Endothelial cell (in vitro differentiated cells): ENCODE data around the gene SLC35F6. TPM values are rescaled to one million over a fixed set of nuclear protein-coding genes. Genes with fewer than 3 reads are reported as not detected.

Source experiments
- DNase-seq: peaks from one replicate; pipeline ENCODE4 v3.0.0; 2021; ENCODE audit warnings: low spot score
- H3K27ac Mint-ChIP-seq: one replicate; pipeline ENCODE4 v1.8.0; 2021; ENCODE audit warnings: mixed read lengths, inconsistent platforms; ENCODE audit not compliant: unreplicated experiment
- H3K27me3 Mint-ChIP-seq: one replicate; pipeline ENCODE4 v1.8.0; 2021; ENCODE audit warnings: mild to moderate bottlenecking, moderate library complexity, mixed read lengths, inconsistent platforms; ENCODE audit not compliant: unreplicated experiment
- H3K36me3 Mint-ChIP-seq: one replicate; pipeline ENCODE4 v1.8.0; 2021; ENCODE audit warnings: mild to moderate bottlenecking, low read depth, mixed read lengths, inconsistent platforms; ENCODE audit not compliant: unreplicated experiment
- H3K4me1 Mint-ChIP-seq: one replicate; pipeline ENCODE4 v1.8.0; 2021; ENCODE audit warnings: mild to moderate bottlenecking, mixed read lengths, inconsistent platforms; ENCODE audit not compliant: unreplicated experiment
- H3K4me3 Mint-ChIP-seq: one replicate; pipeline ENCODE4 v1.8.0; 2021; ENCODE audit warnings: mild to moderate bottlenecking, mixed read lengths, inconsistent platforms; ENCODE audit not compliant: unreplicated experiment
- H3K9me3 Mint-ChIP-seq: one replicate; pipeline ENCODE4 v1.8.0; 2021; ENCODE audit warnings: mixed read lengths, inconsistent platforms; ENCODE audit not compliant: unreplicated experiment
- total RNA-seq: library from RNA; stranded (reverse); fragmentation: NEBNext Ultra II Directional; extraction: Animal tissue kit (Norgen Biotek cat#: 25700); gene quantifications from one replicate; pipeline ENCODE4 v1.2.1, GENCODE V29; 2021; ENCODE audit not compliant: unreplicated experiment
- TF ChIP-seq, protein P1 (sequence below): fragments of 200-600 bp; sonication (generic); IDR thresholded peaks from one replicate; pipeline ENCODE4 v1.5.0; 2021; ENCODE audit warnings: antibody characterized with exemption; ENCODE audit not compliant: unreplicated experiment

The SLC35F6 gene
- total RNA-seq, 1 donor from 2014 or later: 23.8 TPM

DNA sequence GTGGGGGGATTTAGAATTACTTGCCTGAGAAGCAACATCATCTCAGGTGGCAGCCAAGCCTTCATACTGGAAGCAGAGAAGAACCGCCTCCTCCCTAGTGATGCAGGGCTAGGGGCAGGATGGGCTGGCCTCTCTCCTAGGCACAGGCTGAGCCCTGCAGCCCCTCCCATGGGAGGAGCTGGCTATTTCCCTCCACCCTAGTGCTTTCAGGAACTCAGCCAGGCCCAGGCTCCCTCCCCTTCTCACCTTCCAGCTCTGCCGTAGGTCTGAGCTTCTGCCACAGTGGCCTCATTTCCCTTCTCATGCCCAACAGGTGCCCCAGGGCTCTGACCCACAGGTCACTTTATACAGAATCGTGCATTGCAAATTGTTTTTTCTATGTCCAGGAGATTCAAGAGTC lies 52.8 kb downstream of the SLC35F6 start:
- no peak for DNase-seq
- Mint-ChIP-seq H3K27ac (no peak overlapping the region), H3K4me1 (peaks cover 2% of the 10 kb centered on the region), H3K4me3 (no peak overlapping the region), H3K9me3 (no peaks in the 10 kb centered on the region), H3K36me3 (no peaks in the 10 kb centered on the region), H3K27me3 (peaks cover 4% of the 10 kb centered on the region)
- TF ChIP-seq, protein P1, sequence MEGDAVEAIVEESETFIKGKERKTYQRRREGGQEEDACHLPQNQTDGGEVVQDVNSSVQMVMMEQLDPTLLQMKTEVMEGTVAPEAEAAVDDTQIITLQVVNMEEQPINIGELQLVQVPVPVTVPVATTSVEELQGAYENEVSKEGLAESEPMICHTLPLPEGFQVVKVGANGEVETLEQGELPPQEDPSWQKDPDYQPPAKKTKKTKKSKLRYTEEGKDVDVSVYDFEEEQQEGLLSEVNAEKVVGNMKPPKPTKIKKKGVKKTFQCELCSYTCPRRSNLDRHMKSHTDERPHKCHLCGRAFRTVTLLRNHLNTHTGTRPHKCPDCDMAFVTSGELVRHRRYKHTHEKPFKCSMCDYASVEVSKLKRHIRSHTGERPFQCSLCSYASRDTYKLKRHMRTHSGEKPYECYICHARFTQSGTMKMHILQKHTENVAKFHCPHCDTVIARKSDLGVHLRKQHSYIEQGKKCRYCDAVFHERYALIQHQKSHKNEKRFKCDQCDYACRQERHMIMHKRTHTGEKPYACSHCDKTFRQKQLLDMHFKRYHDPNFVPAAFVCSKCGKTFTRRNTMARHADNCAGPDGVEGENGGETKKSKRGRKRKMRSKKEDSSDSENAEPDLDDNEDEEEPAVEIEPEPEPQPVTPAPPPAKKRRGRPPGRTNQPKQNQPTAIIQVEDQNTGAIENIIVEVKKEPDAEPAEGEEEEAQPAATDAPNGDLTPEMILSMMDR: no peak

DNA sequence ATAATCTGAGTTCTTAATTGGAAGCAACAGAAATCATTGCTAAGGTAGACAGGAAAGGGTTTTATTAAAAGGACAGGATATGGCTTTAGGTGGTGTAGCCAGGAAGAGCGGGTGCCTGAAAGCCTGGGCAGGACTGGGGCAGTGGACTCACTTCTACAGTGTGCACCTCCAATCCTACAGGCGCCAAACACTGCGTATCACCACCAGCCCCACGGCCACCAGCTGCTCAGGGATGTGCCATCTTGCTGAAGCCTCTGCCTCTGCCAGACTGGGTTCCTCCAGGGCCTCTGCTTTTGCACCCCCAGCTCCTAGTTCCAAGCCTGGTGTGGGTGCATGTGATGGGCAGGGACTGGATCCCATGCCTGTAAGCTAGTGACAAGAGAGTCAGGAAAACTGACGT lies 54.2 kb downstream of the SLC35F6 start:
- TF ChIP-seq, protein P1: no peak
- Mint-ChIP-seq H3K27me3 (no peaks in the 10 kb centered on the region), H3K36me3 (no peaks in the 10 kb centered on the region), H3K9me3 (no peaks in the 10 kb centered on the region), H3K4me3 (no peak overlapping the region), H3K4me1 (peaks cover 2% of the 10 kb centered on the region), H3K27ac (no peak overlapping the region)
- no peak for DNase-seq

DNA sequence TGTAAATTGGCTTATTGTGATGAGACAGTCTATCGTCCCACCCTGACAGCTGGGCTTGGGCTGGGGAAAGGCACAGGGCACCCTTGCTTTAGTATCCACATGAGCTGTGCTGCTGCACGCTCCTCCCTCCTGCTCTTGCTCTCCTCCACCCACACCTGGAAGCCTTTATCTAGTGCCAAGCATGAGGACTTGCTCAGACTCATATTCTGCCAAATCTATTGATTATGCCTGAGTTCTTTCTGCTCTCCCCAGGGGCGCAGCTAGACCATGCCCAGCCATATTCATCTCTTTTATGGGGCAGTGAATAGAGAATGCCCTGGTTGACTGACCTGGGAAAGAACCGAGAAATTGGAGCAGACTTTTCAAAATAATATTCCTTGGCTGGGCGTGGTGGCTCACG lies 54.9 kb downstream of the SLC35F6 start:
- Mint-ChIP-seq H3K9me3 (no peaks in the 10 kb centered on the region), H3K36me3 (no peaks in the 10 kb centered on the region), H3K27ac (no peak overlapping the region), H3K4me3 (no peak overlapping the region), H3K4me1 (peaks cover 2% of the 10 kb centered on the region), H3K27me3 (no peaks in the 10 kb centered on the region)
- no peak for DNase-seq
- TF ChIP-seq, protein P1: no peak

DNA sequence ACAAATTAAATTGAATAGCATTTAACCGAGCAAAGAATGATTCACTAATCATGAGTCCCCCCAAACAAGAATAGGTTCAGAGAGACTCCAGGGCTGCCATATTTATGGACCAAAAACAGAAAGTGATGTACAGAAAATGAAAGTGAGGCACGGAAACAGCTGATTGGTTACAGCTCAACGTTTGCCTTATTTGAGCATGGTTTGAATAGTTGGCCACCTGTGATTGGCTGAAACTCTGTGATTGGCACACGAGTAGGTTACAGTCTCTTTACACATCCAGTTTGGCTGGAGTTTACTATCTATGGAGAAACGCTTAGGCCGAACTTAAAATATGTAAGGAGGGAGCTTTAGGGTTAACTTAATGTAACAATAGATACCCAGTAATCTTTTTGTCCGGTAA lies 56.8 kb downstream of the SLC35F6 start:
- peaks cover 2% of the 10 kb centered on the region for H3K4me1 Mint-ChIP-seq
- TF ChIP-seq, protein P1: no peak
- H3K9me3 Mint-ChIP-seq: no peaks in the 10 kb centered on the region
- no peaks in the 10 kb centered on the region for H3K36me3 Mint-ChIP-seq
- H3K27me3 Mint-ChIP-seq: no peaks in the 10 kb centered on the region
- no peak for DNase-seq
- H3K27ac Mint-ChIP-seq: no peak overlapping the region
- H3K4me3 Mint-ChIP-seq: no peak overlapping the region

DNA sequence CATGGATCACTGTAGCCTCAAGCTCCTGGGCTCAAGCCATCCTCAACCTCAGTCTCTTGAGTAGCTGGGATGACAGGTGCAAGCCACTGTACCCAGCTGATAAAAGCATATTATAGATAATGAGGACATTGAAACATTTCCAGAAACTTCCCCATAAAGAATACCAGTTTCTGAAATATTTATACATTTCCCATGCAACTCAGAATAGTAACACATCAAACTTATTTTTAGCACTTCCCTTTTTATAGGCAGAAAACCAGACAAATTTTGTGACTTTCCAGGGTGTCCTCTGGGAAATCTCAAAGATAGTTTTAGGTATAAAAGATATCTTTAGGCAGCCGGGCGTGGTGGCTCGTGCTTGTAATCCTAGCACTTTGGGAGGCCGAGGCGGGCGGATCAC lies 58.8 kb downstream of the SLC35F6 start:
- H3K9me3 Mint-ChIP-seq: no peaks in the 10 kb centered on the region
- no peak overlapping the region for H3K4me3 Mint-ChIP-seq
- no peaks in the 10 kb centered on the region for H3K36me3 Mint-ChIP-seq
- peaks cover 2% of the 10 kb centered on the region for H3K4me1 Mint-ChIP-seq
- no peak overlapping the region for H3K27ac Mint-ChIP-seq
- DNase-seq: no peak
- no peaks in the 10 kb centered on the region for H3K27me3 Mint-ChIP-seq
- TF ChIP-seq, protein P1: no peak

Other genes with a start within 250 kb of the SLC35F6 start
- gene CIB4, start 122.9 kb upstream of the SLC35F6 start, total RNA-seq: not detected
- not detected for gene KCNK3, start 71.6 kb upstream of the SLC35F6 start, total RNA-seq
- gene CENPA, start 21.8 kb downstream of the SLC35F6 start, total RNA-seq: 3.9 TPM
- gene DPYSL5, start 83.8 kb downstream of the SLC35F6 start, total RNA-seq: 0.23 TPM
- gene MAPRE3, start 206.4 kb downstream of the SLC35F6 start, total RNA-seq: 4.1 TPM